NK-92 treated with Interleukin-12 subunit alpha and Interleukin-12 subunit beta, amount 100 ng/mL, for 24 hours (cell line): ENCODE measurements around the gene DNAJC6.
"Not testable (repeated sequence)": the region's sequence is repeated elsewhere in the genome, so short reads cannot be mapped to it uniquely, and the experiment has no call there.

Experiments used
- DNase-seq: peaks from one replicate; lab custom pipeline; 2025; lab: John Stamatoyannopoulos, UW

The DNAJC6 gene

GRCh38 chr1:65431111-65431705, 121.9 kb downstream of the DNAJC6 start:
- no peak for DNase-seq

DNA sequence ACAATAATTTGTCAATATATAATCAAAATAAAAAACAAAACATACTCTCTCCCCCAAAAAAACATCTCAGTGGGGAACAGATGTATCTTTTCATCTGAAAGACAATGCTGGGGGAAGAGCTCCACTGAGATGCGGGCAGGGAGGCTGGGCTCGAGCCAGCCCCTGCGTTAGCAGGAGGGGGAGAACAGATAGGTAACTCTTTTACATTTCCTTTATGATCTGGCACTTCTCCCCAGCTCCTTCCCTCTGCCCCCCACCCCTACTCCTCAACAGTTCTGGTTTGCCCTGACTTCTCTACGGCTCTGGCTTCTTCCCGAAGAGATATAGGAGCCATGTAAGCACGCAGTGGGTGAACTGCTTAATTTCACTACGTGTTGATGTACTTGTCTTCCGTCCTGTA, 123.6 kb downstream of the DNAJC6 start:
- no peak for DNase-seq

- no peak for DNase-seq
Measured at GRCh38 chr1:65434255-65434654, 124.9 kb downstream of the DNAJC6 start.

DNA sequence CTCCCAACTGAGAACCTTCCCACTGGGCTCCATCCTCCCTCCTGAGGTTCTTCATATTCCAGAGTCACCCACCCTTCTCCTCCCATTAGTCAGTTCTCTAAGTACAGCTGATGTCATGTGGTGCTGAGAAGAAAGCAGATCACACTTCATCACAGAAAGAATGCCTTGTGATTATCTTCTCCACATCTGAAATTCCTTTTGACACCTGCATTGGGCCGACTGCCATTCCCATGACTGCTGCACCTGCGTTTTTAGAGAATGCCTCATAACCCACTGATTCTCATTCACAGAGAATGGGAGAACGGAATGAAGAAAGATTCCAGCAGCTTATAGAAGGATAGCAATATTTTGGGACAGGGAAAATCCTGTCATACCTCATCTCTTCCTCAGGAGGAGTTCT, 125.4 kb downstream of the DNAJC6 start:
- DNase-seq, result no peak

- no peak for DNase-seq
Measured at GRCh38 chr1:65435987-65436386, 126.6 kb downstream of the DNAJC6 start.

DNA sequence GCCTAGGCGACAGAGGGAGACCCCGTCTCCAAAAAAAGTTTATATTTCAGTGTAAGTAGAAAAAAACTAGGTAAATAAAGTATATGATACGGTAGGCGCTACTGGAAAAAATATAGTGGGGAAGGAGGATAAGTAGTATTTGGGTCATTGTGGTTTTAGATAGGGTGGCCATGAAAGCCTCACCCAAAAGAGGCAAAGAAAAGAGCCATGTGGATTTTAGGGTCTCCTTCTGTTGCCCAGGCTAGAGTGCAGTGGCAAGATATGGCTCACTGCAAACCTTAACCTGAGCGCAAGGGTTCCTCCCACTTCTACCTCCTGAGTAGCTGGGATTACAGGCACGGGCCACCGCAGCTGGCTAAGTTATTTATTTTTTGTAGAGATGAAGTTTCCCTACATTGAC, 128.3 kb downstream of the DNAJC6 start:
- DNase-seq, result no peak

- no peak for DNase-seq
Measured at GRCh38 chr1:65440322-65440900, 131.1 kb downstream of the DNAJC6 start.

- DNase-seq, result no peak
Measured at GRCh38 chr1:65440915-65441314, 131.6 kb downstream of the DNAJC6 start.

DNA sequence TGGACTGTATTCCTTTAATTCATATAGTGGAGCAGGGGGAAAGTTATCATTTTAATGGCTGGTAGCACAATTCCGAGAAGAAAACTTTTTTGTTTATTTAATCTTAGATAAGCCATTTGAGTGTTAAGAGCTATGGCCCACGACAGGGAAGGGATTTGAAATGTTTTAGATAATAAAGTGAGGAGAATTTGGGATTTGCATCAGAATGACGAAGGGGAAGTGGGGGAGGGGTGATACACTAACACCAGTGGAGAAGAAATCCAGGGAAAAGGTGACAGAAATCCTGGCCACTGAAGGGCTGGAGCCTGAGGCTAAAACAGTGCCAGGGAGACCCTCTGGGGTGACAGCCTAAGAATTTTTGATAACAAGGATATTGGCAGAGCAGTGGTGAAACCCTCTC, 132.1 kb downstream of the DNAJC6 start:
- no peak for DNase-seq

GRCh38 chr1:65442442-65442841, 133.1 kb downstream of the DNAJC6 start:
- no peak for DNase-seq

DNA sequence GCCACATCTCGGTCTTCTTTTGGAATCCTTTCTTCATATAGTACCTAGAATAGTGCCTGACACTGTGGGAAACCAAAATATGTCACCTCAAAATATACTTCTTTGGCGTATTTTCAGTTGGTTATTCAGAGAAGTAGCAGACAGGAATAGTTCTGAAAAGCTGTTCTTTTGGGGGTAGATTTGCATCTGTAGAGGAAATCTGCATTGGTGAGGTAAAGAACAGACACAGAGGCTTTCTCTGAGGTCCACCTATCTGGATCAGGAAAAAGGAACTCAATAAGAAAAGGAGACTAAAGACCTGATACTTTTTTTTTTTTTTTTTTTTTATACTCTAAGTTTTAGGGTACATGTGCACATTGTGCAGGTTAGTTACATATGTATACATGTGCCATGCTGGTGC, 134.3 kb downstream of the DNAJC6 start:
- DNase-seq, result no peak

- DNase-seq, result no peak
Measured at GRCh38 chr1:65444128-65444640, 134.8 kb downstream of the DNAJC6 start.

DNA sequence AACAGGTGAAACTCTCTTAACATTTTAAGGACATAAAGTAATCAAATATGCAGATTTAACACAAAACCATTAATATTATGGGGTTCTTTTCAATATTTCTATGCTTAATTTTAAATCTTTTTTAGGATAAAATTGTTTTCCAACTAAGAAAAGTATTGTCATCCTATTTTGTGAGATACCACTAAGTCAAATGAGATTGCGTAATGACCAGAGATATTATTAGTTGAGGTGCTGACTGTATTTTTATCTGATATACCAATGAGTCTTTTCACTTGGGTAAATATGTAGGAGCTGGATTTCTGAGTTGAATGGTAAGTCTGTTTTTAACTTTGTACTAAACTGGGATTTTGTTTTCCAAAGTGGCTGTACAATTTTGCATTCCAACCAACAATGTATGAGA, 136.5 kb downstream of the DNAJC6 start:
- no peak for DNase-seq

DNA sequence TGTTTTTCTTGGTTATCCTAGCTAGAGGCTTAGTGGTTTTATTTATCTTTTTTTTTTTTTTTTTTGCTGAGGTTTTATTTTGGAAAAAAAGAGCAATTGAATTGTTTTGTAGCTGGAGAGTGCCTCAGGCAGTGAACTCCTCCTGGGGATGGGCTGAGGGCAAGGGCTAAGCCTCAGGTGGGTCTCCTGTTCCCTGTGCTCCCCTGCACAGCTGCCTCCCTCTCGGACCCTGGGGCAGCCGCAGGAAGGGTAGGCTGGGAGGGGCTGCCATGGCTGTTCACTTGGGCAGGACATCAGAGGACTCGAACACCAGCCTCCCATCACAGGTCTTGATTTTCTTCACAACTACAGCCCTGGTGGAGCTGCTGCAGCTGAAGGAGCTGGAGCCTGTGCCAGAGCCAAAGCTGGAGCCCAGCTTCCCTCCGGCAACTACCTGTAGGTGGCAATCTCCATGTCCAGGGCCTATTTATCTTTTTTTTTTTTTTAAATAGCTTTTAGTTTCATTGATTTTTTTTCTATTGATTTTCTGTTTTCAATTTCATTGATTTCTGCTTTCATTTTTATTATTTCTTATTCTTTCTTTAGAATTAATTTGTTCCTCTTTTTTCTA, 140.0 kb downstream of the DNAJC6 start:
- no peak for DNase-seq

GRCh38 chr1:65455678-65456077, 146.3 kb downstream of the DNAJC6 start:
- not testable (repeated sequence) for DNase-seq

- DNase-seq, result no peak
Measured at GRCh38 chr1:65456481-65456880, 147.1 kb downstream of the DNAJC6 start.

DNA sequence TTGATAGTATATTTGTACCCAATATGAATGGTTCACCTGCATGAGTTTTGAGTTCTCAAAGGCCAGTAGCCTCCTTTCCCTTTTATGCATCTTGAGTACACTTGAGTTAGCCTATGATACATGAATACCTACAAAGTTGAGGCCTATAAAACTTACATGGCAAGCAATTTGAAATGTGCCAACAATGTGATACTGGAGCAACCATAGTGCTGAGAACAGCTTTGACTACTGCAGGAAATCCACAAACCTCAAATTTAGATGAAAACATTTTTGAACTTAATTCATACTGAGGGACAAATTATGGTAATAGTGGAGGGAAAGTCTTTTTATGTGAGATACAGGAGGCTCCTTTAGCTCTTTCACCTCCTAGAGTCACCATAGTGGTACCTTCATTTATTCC, 148.5 kb downstream of the DNAJC6 start:
- DNase-seq, result no peak

- no peak for DNase-seq
Measured at GRCh38 chr1:65458730-65459396, 149.5 kb downstream of the DNAJC6 start.

DNA sequence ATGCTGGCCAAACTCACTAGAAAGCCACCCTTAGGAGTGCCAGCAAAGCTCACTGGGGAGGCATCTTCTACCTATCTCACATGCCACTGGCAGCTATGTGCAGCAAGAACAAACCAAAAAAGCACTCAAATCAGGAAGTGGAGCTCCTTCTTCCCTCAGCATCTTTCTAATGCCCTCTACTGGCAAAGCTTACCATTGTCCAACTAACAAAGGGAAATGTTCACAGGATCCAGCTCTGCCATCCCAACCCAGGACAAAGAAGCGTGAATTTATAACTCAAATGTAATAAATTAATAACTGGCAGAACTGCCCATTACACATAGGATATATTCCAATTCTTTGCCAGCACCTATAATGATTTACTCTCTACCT, 150.0 kb downstream of the DNAJC6 start:
- no peak for DNase-seq
